Stimulated activated naive B cell treated with anti-CD40 and anti-IgM and Interleukin-4, amounts not matched to agents 10 μg/mL and 1 μg/mL and 100 μg/mL, for 72 hours (primary cell): Measurements from ENCODE around the gene PAX5.

ENCODE experiments used
- ATAC-seq, 2 donors: fragments of 150-1000 bp; cut with Tn5 transposase; replicated peaks; 2 replicates each; pipeline ENCODE4 v1.10.0; 2021; ENCODE audit warnings: moderate library complexity in 1 of 2
- DNase-seq: peaks from one replicate; pipeline ENCODE4 v3.0.0; 2021
- H3K27ac Mint-ChIP-seq: one replicate; pipeline ENCODE4 v1.8.0; 2022; ENCODE audit warnings: mild to moderate bottlenecking, mixed read lengths
- H3K27me3 Mint-ChIP-seq, 2 donors: one replicate each; pipeline ENCODE4 v1.8.0; 2022; ENCODE audit warnings: mixed read lengths in 2 of 2
- H3K36me3 Mint-ChIP-seq, 2 donors: one replicate each; pipeline ENCODE4 v1.8.0; 2022; ENCODE audit warnings: mixed read lengths in 2 of 2, mild to moderate bottlenecking in 1 of 2
- H3K4me1 Mint-ChIP-seq, 2 donors: one replicate each; pipeline ENCODE4 v1.8.0; 2022; ENCODE audit warnings: mixed read lengths in 2 of 2, mild to moderate bottlenecking in 1 of 2
- H3K4me3 Mint-ChIP-seq, 2 donors: one replicate each; pipeline ENCODE4 v1.8.0; 2022; ENCODE audit warnings: mild to moderate bottlenecking in 2 of 2, mixed read lengths in 2 of 2, moderate library complexity in 1 of 2
- H3K9me3 Mint-ChIP-seq, 2 donors: one replicate each; pipeline ENCODE4 v1.8.0; 2022; ENCODE audit warnings: mixed read lengths in 2 of 2, mild to moderate bottlenecking in 1 of 2

PAX5 gene

GRCh38 chr9:36961561-36962325, 72.3 kb downstream of the PAX5 start:
- no peaks in the 10 kb centered on the region for H3K27me3 Mint-ChIP-seq

GRCh38 chr9:36961051-36961450, 73.0 kb downstream of the PAX5 start:
- no peak for DNase-seq

More at GRCh38 chr9:36961561-36962325, 72.3 kb downstream of the PAX5 start:
- DNase-seq (no peak), ATAC-seq (no peak)
- Mint-ChIP-seq H3K27ac (peak overlapping the region; percentile 81), H3K9me3 (peaks cover 0 to 2% of the 10 kb centered on the region in 2 donors), H3K36me3 (peaks cover 76 to 92% of the 10 kb centered on the region in 2 donors), H3K4me3 (no peak overlapping the region), H3K4me1 (peaks cover 42 to 92% of the 10 kb centered on the region in 2 donors)

GRCh38 chr9:36960575-36960955, 73.5 kb downstream of the PAX5 start:
- H3K9me3 Mint-ChIP-seq: peaks cover 0 to 2% of the 10 kb centered on the region in 2 donors
- H3K4me3 Mint-ChIP-seq: peak overlapping the region in 1 of 2 donors; percentile 2
- ATAC-seq (no peak), DNase-seq (no peak)
- H3K36me3 Mint-ChIP-seq: peaks cover 75 to 89% of the 10 kb centered on the region in 2 donors
- H3K27ac Mint-ChIP-seq: peak overlapping the region; percentile 81
- H3K27me3 Mint-ChIP-seq: no peaks in the 10 kb centered on the region
- H3K4me1 Mint-ChIP-seq: peaks cover 43 to 86% of the 10 kb centered on the region in 2 donors

More at GRCh38 chr9:36961051-36961450, 73.0 kb downstream of the PAX5 start:
- Mint-ChIP-seq H3K36me3 (peaks cover 76 to 92% of the 10 kb centered on the region in 2 donors), H3K9me3 (peaks cover 0 to 2% of the 10 kb centered on the region in 2 donors), H3K4me3 (no peak overlapping the region), H3K27ac (peak overlapping the region; percentile 81), H3K4me1 (peaks cover 43 to 91% of the 10 kb centered on the region in 2 donors), H3K27me3 (no peaks in the 10 kb centered on the region)
- ATAC-seq: no peak

- DNase-seq: no peak
- Mint-ChIP-seq H3K36me3 (peaks cover 72 to 89% of the 10 kb centered on the region in 2 donors), H3K4me1 (peaks cover 43 to 80% of the 10 kb centered on the region in 2 donors), H3K9me3 (peaks cover 0 to 2% of the 10 kb centered on the region in 2 donors), H3K27ac (peak overlapping the region; percentile 81), H3K27me3 (no peaks in the 10 kb centered on the region), H3K4me3 (no peak overlapping the region)
- ATAC-seq: no peak
Observed at GRCh38 chr9:36959681-36960574, 74.1 kb downstream of the PAX5 start.

GRCh38 chr9:36956908-36957307, 77.2 kb downstream of the PAX5 start:
- DNase-seq (no peak), ATAC-seq (no peak)
- Mint-ChIP-seq H3K36me3 (peaks cover 79 to 96% of the 10 kb centered on the region in 2 donors), H3K9me3 (peaks cover 0 to 3% of the 10 kb centered on the region in 2 donors), H3K4me3 (no peak overlapping the region), H3K27me3 (no peaks in the 10 kb centered on the region), H3K4me1 (peaks cover 42 to 83% of the 10 kb centered on the region in 2 donors), H3K27ac (peak overlapping the region; percentile 44)

- peak overlapping the region; percentile 96 for H3K27ac Mint-ChIP-seq
- DNase-seq: no peak
- no peaks in the 10 kb centered on the region for H3K27me3 Mint-ChIP-seq
- peaks cover 0 to 1% of the 10 kb centered on the region in 2 donors for H3K9me3 Mint-ChIP-seq
- H3K4me1 Mint-ChIP-seq: peaks cover 49 to 88% of the 10 kb centered on the region in 2 donors
- peak overlapping the region in 1 of 2 donors; percentile 20 for H3K4me3 Mint-ChIP-seq
- no peak for ATAC-seq
- peaks cover 75 to 94% of the 10 kb centered on the region in 2 donors for H3K36me3 Mint-ChIP-seq
Observed at GRCh38 chr9:36950389-36950788, 83.7 kb downstream of the PAX5 start.

GRCh38 chr9:36949466-36949865, 84.6 kb downstream of the PAX5 start:
- peaks cover 54 to 91% of the 10 kb centered on the region in 2 donors for H3K4me1 Mint-ChIP-seq
- peak; percentile 80 to 83 for ATAC-seq
- H3K4me3 Mint-ChIP-seq: peak overlapping the region; percentile 32 to 46
- H3K36me3 Mint-ChIP-seq: peaks cover 72 to 94% of the 10 kb centered on the region in 2 donors
- no peaks in the 10 kb centered on the region for H3K27me3 Mint-ChIP-seq
- no peak for DNase-seq
- H3K27ac Mint-ChIP-seq: peak overlapping the region; percentile 96
- H3K9me3 Mint-ChIP-seq: peaks cover 0 to under 1% of the 10 kb centered on the region in 2 donors

GRCh38 chr9:36948051-36948450, 86.0 kb downstream of the PAX5 start:
- peak overlapping the region; percentile 96 for H3K27ac Mint-ChIP-seq
- no peaks in the 10 kb centered on the region for H3K9me3 Mint-ChIP-seq
- peaks cover 65 to 89% of the 10 kb centered on the region in 2 donors for H3K36me3 Mint-ChIP-seq
- no peaks in the 10 kb centered on the region for H3K27me3 Mint-ChIP-seq
- H3K4me1 Mint-ChIP-seq: peaks cover 52 to 92% of the 10 kb centered on the region in 2 donors
- H3K4me3 Mint-ChIP-seq: no peak overlapping the region
- no peak for ATAC-seq
- DNase-seq: no peak

- DNase-seq (no peak), ATAC-seq (no peak)
- Mint-ChIP-seq H3K9me3 (no peaks in the 10 kb centered on the region), H3K4me1 (peaks cover 53 to 92% of the 10 kb centered on the region in 2 donors), H3K27me3 (no peaks in the 10 kb centered on the region), H3K27ac (peak overlapping the region; percentile 82), H3K36me3 (peaks cover 60 to 87% of the 10 kb centered on the region in 2 donors), H3K4me3 (no peak overlapping the region)
Observed at GRCh38 chr9:36946653-36947052, 87.4 kb downstream of the PAX5 start.

GRCh38 chr9:36945999-36946398, 88.1 kb downstream of the PAX5 start:
- Mint-ChIP-seq H3K27ac (peak overlapping the region; percentile 82), H3K4me3 (no peak overlapping the region), H3K27me3 (no peaks in the 10 kb centered on the region), H3K36me3 (peaks cover 60 to 87% of the 10 kb centered on the region in 2 donors), H3K9me3 (no peaks in the 10 kb centered on the region), H3K4me1 (peaks cover 58 to 92% of the 10 kb centered on the region in 2 donors)
- DNase-seq (no peak), ATAC-seq (no peak)

GRCh38 chr9:36942891-36943290, 91.2 kb downstream of the PAX5 start:
- H3K9me3 Mint-ChIP-seq: no peaks in the 10 kb centered on the region
- H3K4me3 Mint-ChIP-seq: no peak overlapping the region
- peak overlapping the region; percentile 82 for H3K27ac Mint-ChIP-seq
- H3K36me3 Mint-ChIP-seq: peaks cover 51 to 86% of the 10 kb centered on the region in 2 donors
- no peaks in the 10 kb centered on the region for H3K27me3 Mint-ChIP-seq
- ATAC-seq (no peak), DNase-seq (no peak)
- H3K4me1 Mint-ChIP-seq: peaks cover 58 to 91% of the 10 kb centered on the region in 2 donors

GRCh38 chr9:36941441-36941840, 92.6 kb downstream of the PAX5 start:
- H3K27ac Mint-ChIP-seq: peak overlapping the region; percentile 65
- H3K4me1 Mint-ChIP-seq: peaks cover 63 to 91% of the 10 kb centered on the region in 2 donors
- H3K9me3 Mint-ChIP-seq: no peaks in the 10 kb centered on the region
- no peak overlapping the region for H3K4me3 Mint-ChIP-seq
- H3K27me3 Mint-ChIP-seq: no peaks in the 10 kb centered on the region
- ATAC-seq: no peak
- peaks cover 49 to 85% of the 10 kb centered on the region in 2 donors for H3K36me3 Mint-ChIP-seq
- no peak for DNase-seq

GRCh38 chr9:36940881-36941280, 93.2 kb downstream of the PAX5 start:
- H3K9me3 Mint-ChIP-seq: no peaks in the 10 kb centered on the region
- DNase-seq (no peak), ATAC-seq (no peak)
- H3K4me1 Mint-ChIP-seq: peaks cover 64 to 91% of the 10 kb centered on the region in 2 donors
- H3K36me3 Mint-ChIP-seq: peaks cover 46 to 85% of the 10 kb centered on the region in 2 donors
- peak overlapping the region; percentile 51 for H3K27ac Mint-ChIP-seq
- H3K4me3 Mint-ChIP-seq: no peak overlapping the region
- H3K27me3 Mint-ChIP-seq: no peaks in the 10 kb centered on the region

GRCh38 chr9:36940500-36940853, 93.6 kb downstream of the PAX5 start:
- H3K4me3 Mint-ChIP-seq: no peak overlapping the region
- no peak for DNase-seq
- peaks cover 50 to 87% of the 10 kb centered on the region in 2 donors for H3K36me3 Mint-ChIP-seq
- no peak for ATAC-seq
- H3K4me1 Mint-ChIP-seq: peaks cover 68 to 94% of the 10 kb centered on the region in 2 donors
- H3K27me3 Mint-ChIP-seq: no peaks in the 10 kb centered on the region
- H3K9me3 Mint-ChIP-seq: no peaks in the 10 kb centered on the region
- peak overlapping the region; percentile 51 for H3K27ac Mint-ChIP-seq
